Smooth muscle cell of the pulmonary artery (primary cell): Measurements from ENCODE around the gene CST8. TPM values are rescaled to one million over a fixed set of nuclear protein-coding genes. Genes with fewer than 3 reads are reported as not detected.

Experiments
- total RNA-seq: library from RNA; depleted of rRNA; stranded (reverse); fragments of >200 nt; gene quantifications from 2 replicates; pipeline ENCODE4 v1.2.3, GENCODE V29; 2014

The CST8 gene
- not detected in 2 replicates for total RNA-seq

GRCh38 chr20:23490817-23491216 lies at the start of gene CST8:
Gene CST8, plus strand, starts transcription at chr20:23491117. Its CDS starts 551 bp downstream, at chr20:23491668.

GRCh38 chr20:23452776-23453175 lies 38.1 kb upstream of the CST8 start, which contains the start of gene CST11:
Gene CST11, minus strand, starts transcription at chr20:23452876. Its CDS starts 65 bp downstream, at chr20:23452811.

Other genes with a start within 250 kb of the CST8 start
- 11.5 and 21.1 TPM in 2 replicates for gene NXT1, start 140.3 kb upstream of the CST8 start, total RNA-seq
- gene GZF1, start 128.9 kb upstream of the CST8 start, total RNA-seq, result 32.5 and 32.7 TPM in 2 replicates
- 10.8 and 11.7 TPM in 2 replicates for gene NAPB, start 69.6 kb upstream of the CST8 start, total RNA-seq
- not detected in 2 replicates for gene CSTL1, start 51.4 kb upstream of the CST8 start, total RNA-seq
- not detected in 2 replicates for gene CST11, start 38.2 kb upstream of the CST8 start, total RNA-seq
- gene CST9L, start 77.4 kb downstream of the CST8 start, total RNA-seq, result not detected in 2 replicates
- gene CST9, start 114.8 kb downstream of the CST8 start, total RNA-seq, result not detected in 2 replicates
- gene CST3, start 146.8 kb downstream of the CST8 start, total RNA-seq, result 425 and 515 TPM in 2 replicates
- gene CST4, start 197.9 kb downstream of the CST8 start, total RNA-seq, result 0.33 and 0.50 TPM in 2 replicates